ENCODE measurements around the gene LRRC8C. TPM values are rescaled to one million over a fixed set of nuclear protein-coding genes. Genes with fewer than 3 reads are reported as not detected.

The LRRC8C gene
- total and polyA plus RNA-seq, 10 of the 15 experiments (the other 5 are each of a cell fraction or from before 2014, with no cell fraction given): 2.3 to 16.3 (median 10.8) TPM

- WGBS (ENCODE audit: insufficient coverage, insufficient replicate concordance, low lambda C conversion rate, missing lambda C conversion rate): 75% methylated on average over 5 of the region's 5 CpGs
- POLR2A ChIA-PET: no interaction called here
- H4K20me1 ChIP-seq (ENCODE audit: control insufficient read depth, insufficient read depth): no peaks in the 10 kb centered on the region
- no peak overlapping the region for H3K27ac ChIP-seq (ENCODE audit: control insufficient read depth, insufficient read depth)
- DNase-seq (ENCODE audit: low read depth, low spot score): no peak
- SMC1A ChIA-PET (ENCODE audit: uncharacterized antibody, unreplicated experiment): interaction anchor here (1.4 to 2.3 kb wide), 2 partner anchors 17 to 26 kb away, joined by 6 to 12 read pairs; no protein-coding TSS in a partner anchor
- in situ Hi-C loops (cut with MboI) (no loop called here), intact Hi-C loops (cut with micrococcal nuclease; ENCODE audit: unreplicated experiment) (no loop called here)
- TF ChIP-seq RAD51 (IDR thresholded peaks at IDR 0.05) (no peak), YY1 (IDR thresholded peaks at IDR 0.05; ENCODE audit: low read depth, low read length) (no peak)
- BruUV-seq (replicated peaks): no TSS peak
- FAIRE-seq: no peak
- ATAC-seq: no peak
- peaks cover 22% of the 10 kb centered on the region for H3K4me1 ChIP-seq (ENCODE audit: control insufficient read depth, insufficient read depth, low read length)
- H3K27me3 ChIP-seq (replicated peaks in 1 of 2; ENCODE audit: control insufficient read depth in 2 of 2, insufficient read depth in 2 of 2, low read length in 1 of 2): no peaks in the 10 kb centered on the region
- no peak overlapping the region for H3K9ac ChIP-seq (ENCODE audit: control insufficient read depth, insufficient read depth, low read length)
- no peaks in the 10 kb centered on the region for H3K36me3 ChIP-seq (ENCODE audit: control insufficient read depth in 2 of 2, insufficient read depth in 2 of 2, low read length in 1 of 2)
- no peak overlapping the region for H2AFZ ChIP-seq (ENCODE audit: control insufficient read depth, low read depth, low read length)
- H3K4me2 ChIP-seq (ENCODE audit: control insufficient read depth, insufficient read depth): no peak overlapping the region
- CTCF ChIA-PET: no interaction called here
- no peak overlapping the region for H3K4me3 ChIP-seq
- H3K9me3 ChIP-seq (replicated peaks; ENCODE audit: control insufficient read depth, insufficient read depth, low read length): no peaks in the 10 kb centered on the region; the same call in 2 of the 3 replicates
- H3K79me2 ChIP-seq (ENCODE audit: control insufficient read depth, insufficient read depth, low read length): no peaks in the 10 kb centered on the region
- RAD21 ChIA-PET (ENCODE audit: unreplicated experiment): no interaction called here
Measured at GRCh38 chr1:89736937-89737733, 104.2 kb downstream of the LRRC8C start.

GRCh38 chr1:89737985-89738510, 105.1 kb downstream of the LRRC8C start:
- no peak overlapping the region for H3K27ac ChIP-seq (ENCODE audit: control insufficient read depth, insufficient read depth)
- H3K9me3 ChIP-seq (replicated peaks; ENCODE audit: control insufficient read depth, insufficient read depth, low read length): no peaks in the 10 kb centered on the region
- DNase-seq (ENCODE audit: low read depth, low spot score) (no peak), ATAC-seq (no peak), FAIRE-seq (no peak)
- H3K36me3 ChIP-seq (ENCODE audit: control insufficient read depth in 2 of 2, insufficient read depth in 2 of 2, low read length in 1 of 2): no peaks in the 10 kb centered on the region
- no peaks in the 10 kb centered on the region for H3K27me3 ChIP-seq (replicated peaks in 1 of 2; ENCODE audit: control insufficient read depth in 2 of 2, insufficient read depth in 2 of 2, low read length in 1 of 2)
- H4K20me1 ChIP-seq (ENCODE audit: control insufficient read depth, insufficient read depth): no peaks in the 10 kb centered on the region
- TF ChIP-seq SUPT20H (IDR thresholded peaks at IDR 0.05; ENCODE audit: borderline replicate concordance, control insufficient read depth, low read depth, low read length): no peak
- TF ChIP-seq CEBPB (IDR thresholded peaks at IDR 0.05; ENCODE audit: borderline replicate concordance in 1 of 2, low read depth in 2 of 2, low read length in 2 of 2): no peak
- no peak for TF ChIP-seq LARP7 (IDR thresholded peaks at IDR 0.05)
- no peak for TF ChIP-seq BHLHE40 (IDR thresholded peaks at IDR 0.05; ENCODE audit: borderline replicate concordance in 1 of 2, low read depth in 2 of 2, low read length in 1 of 2)
- no peak for TF ChIP-seq RELA (IDR thresholded peaks at IDR 0.05; ENCODE audit: borderline replicate concordance, partially characterized antibody)
- TF ChIP-seq E4F1 (IDR thresholded peaks at IDR 0.05; ENCODE audit: borderline replicate concordance, partially characterized antibody): no peak
- TF ChIP-seq ATF2 (IDR thresholded peaks at IDR 0.05; ENCODE audit: low read length): no peak
- CTCF ChIA-PET: interaction anchor here (1.3 kb wide), 1 partner anchor 18 kb away, joined by 3 read pairs; no protein-coding TSS in a partner anchor
- no TSS peak for BruUV-seq (replicated peaks)
- H3K4me2 ChIP-seq (ENCODE audit: control insufficient read depth, insufficient read depth): no peak overlapping the region
- SMC1A ChIA-PET (ENCODE audit: uncharacterized antibody, unreplicated experiment): interaction anchor here (0.9 kb wide), 1 partner anchor 21 kb away, joined by 3 read pairs; no protein-coding TSS in a partner anchor
- in situ Hi-C loops (cut with MboI): no loop called here
- POLR2A ChIA-PET: interaction anchor here (0.5 to 1.0 kb wide), 2 partner anchors 11 to 219 kb away, joined by 3 to 4 read pairs; no protein-coding TSS in a partner anchor
- intact Hi-C loops (cut with micrococcal nuclease; ENCODE audit: unreplicated experiment): no loop called here
- H3K79me2 ChIP-seq (ENCODE audit: control insufficient read depth, insufficient read depth, low read length): no peaks in the 10 kb centered on the region
- no peak overlapping the region for H3K4me3 ChIP-seq
- 78% methylated on average over 10 of the region's 10 CpGs for WGBS (ENCODE audit: insufficient coverage, insufficient replicate concordance, low lambda C conversion rate, missing lambda C conversion rate)
- peaks cover 13% of the 10 kb centered on the region for H3K4me1 ChIP-seq (ENCODE audit: control insufficient read depth, insufficient read depth, low read length)
- RAD21 ChIA-PET (ENCODE audit: unreplicated experiment): no interaction called here
- H3K9ac ChIP-seq (ENCODE audit: control insufficient read depth, insufficient read depth, low read length): no peak overlapping the region
- no peak overlapping the region for H2AFZ ChIP-seq (ENCODE audit: control insufficient read depth, low read depth, low read length)
